Ishikawa (cell line): ENCODE measurements around the gene DHRS9.

Experiments
- CEBPB ChIP-seq: IDR thresholded peaks from 2 replicates; pipeline ENCODE4 v1.6.1; 2012
- CREB1 ChIP-seq: IDR thresholded peaks from 2 replicates; pipeline ENCODE4 v1.6.1; 2012; ENCODE audit warnings: low read depth
- EGR1 ChIP-seq: IDR thresholded peaks from 2 replicates; pipeline ENCODE4 v1.6.1; 2012
- EP300 ChIP-seq: IDR thresholded peaks from 2 replicates; pipeline ENCODE4 v1.6.1; 2012; ENCODE audit warnings: borderline replicate concordance
- FOXM1 ChIP-seq: IDR thresholded peaks from 2 replicates; pipeline ENCODE4 v1.6.1; 2012; ENCODE audit warnings: low read depth, borderline replicate concordance
- NFIC ChIP-seq: IDR thresholded peaks from 2 replicates; pipeline ENCODE4 v1.6.1; 2012
- RAD21 ChIP-seq: IDR thresholded peaks from 2 replicates; pipeline ENCODE4 v1.6.1; 2012; ENCODE audit warnings: low read depth
- TAF1 ChIP-seq: IDR thresholded peaks from 2 replicates; pipeline ENCODE4 v1.6.1; 2012; ENCODE audit warnings: low read depth, mild to moderate bottlenecking
- TCF12 ChIP-seq: IDR thresholded peaks from 2 replicates; pipeline ENCODE4 v1.6.1; 2012; ENCODE audit warnings: low read depth
- TEAD4 ChIP-seq: IDR thresholded peaks from 2 replicates; pipeline ENCODE4 v1.6.1; 2012
- USF1 ChIP-seq: IDR thresholded peaks from 2 replicates; pipeline ENCODE4 v1.6.1; 2012
- YY1 ChIP-seq: IDR thresholded peaks from 2 replicates; pipeline ENCODE4 v1.6.1; 2012; ENCODE audit warnings: low read depth
- ZBTB7A ChIP-seq: IDR thresholded peaks from 2 replicates; pipeline ENCODE4 v1.6.1; 2012; ENCODE audit warnings: low read depth
- TF ChIP-seq, protein P1 (sequence below): IDR thresholded peaks from 2 replicates; pipeline ENCODE4 v1.6.1; 2012; ENCODE audit warnings: low read depth, mild to moderate bottlenecking
- TF ChIP-seq, protein P2 (sequence below): IDR thresholded peaks from 2 replicates; pipeline ENCODE4 v1.6.1; 2012

The DHRS9 gene

GRCh38 chr2:169081551-169081950, 12.2 kb downstream of the DHRS9 start:
- no peak for TF ChIP-seq NFIC
- TF ChIP-seq TAF1: no peak
- no peak for TF ChIP-seq USF1
- TF ChIP-seq FOXM1: no peak
- no peak for TF ChIP-seq RAD21
- TF ChIP-seq ZBTB7A: no peak
- no peak for TF ChIP-seq YY1
- TF ChIP-seq, protein P1, sequence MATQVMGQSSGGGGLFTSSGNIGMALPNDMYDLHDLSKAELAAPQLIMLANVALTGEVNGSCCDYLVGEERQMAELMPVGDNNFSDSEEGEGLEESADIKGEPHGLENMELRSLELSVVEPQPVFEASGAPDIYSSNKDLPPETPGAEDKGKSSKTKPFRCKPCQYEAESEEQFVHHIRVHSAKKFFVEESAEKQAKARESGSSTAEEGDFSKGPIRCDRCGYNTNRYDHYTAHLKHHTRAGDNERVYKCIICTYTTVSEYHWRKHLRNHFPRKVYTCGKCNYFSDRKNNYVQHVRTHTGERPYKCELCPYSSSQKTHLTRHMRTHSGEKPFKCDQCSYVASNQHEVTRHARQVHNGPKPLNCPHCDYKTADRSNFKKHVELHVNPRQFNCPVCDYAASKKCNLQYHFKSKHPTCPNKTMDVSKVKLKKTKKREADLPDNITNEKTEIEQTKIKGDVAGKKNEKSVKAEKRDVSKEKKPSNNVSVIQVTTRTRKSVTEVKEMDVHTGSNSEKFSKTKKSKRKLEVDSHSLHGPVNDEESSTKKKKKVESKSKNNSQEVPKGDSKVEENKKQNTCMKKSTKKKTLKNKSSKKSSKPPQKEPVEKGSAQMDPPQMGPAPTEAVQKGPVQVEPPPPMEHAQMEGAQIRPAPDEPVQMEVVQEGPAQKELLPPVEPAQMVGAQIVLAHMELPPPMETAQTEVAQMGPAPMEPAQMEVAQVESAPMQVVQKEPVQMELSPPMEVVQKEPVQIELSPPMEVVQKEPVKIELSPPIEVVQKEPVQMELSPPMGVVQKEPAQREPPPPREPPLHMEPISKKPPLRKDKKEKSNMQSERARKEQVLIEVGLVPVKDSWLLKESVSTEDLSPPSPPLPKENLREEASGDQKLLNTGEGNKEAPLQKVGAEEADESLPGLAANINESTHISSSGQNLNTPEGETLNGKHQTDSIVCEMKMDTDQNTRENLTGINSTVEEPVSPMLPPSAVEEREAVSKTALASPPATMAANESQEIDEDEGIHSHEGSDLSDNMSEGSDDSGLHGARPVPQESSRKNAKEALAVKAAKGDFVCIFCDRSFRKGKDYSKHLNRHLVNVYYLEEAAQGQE: no peak
- TF ChIP-seq, protein P2, sequence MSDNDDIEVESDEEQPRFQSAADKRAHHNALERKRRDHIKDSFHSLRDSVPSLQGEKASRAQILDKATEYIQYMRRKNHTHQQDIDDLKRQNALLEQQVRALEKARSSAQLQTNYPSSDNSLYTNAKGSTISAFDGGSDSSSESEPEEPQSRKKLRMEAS: no peak
- TF ChIP-seq EGR1: no peak
- TF ChIP-seq CEBPB: no peak
- TF ChIP-seq TCF12: no peak
- no peak for TF ChIP-seq CREB1
- no peak for TF ChIP-seq TEAD4
- no peak for TF ChIP-seq EP300

DNA sequence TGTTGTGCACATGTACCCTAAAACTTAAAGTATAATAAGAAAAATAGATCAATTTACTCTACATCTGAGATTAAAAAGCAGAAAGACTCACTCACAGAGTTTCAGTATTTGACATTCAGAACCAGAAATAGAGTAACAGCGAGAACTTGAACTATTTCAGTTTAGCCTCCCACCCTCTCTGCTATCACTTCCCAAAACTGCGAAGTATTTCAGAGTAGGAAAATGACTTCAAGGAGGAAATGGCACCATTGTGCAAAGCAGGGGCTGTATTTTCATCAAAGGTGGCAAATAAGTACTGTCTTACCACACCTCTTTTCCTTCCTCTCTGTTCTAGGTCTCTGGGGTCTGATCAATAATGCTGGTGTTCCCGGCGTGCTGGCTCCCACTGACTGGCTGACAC, 13.6 kb downstream of the DHRS9 start:
- TF ChIP-seq EP300: no peak
- no peak for TF ChIP-seq CEBPB
- TF ChIP-seq CREB1: no peak
- TF ChIP-seq USF1: no peak
- no peak for TF ChIP-seq TEAD4
- no peak for TF ChIP-seq EGR1

DNA sequence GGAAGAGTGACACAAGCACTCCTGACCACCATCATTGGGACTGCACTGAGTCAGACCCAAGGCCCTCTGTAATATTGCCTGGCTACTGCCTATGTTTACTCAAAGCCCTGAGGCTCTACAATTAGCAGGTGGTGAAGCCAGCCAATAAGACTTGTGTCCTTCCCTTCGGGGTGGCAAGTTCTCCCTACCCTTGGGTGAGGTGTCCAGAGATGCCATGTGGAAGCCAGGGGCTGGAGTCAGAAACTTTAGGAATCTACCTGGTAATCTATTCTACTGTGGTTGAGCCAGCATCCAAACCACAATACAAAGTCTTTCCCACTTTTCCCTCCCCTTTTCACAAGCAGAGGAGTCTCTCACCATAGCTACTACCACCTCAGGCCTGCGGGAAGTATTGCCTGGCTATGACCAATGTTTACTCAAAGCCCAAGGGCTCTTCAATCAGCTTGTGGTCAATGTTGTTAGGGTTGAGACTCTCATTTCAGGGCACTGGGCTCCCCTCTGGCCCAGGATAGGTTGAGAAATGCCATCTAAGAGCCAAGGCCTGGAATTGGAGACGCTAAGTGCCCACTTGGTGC, 17.6 kb downstream of the DHRS9 start:
- TF ChIP-seq EGR1 (no peak), FOXM1 (no peak), EP300 (no peak), TAF1 (no peak), TEAD4 (no peak), RAD21 (no peak), NFIC (no peak), ZBTB7A (no peak), YY1 (no peak), CEBPB (no peak), CREB1 (no peak)
- TF ChIP-seq, protein P1: no peak
- TF ChIP-seq, protein P2: no peak

DNA sequence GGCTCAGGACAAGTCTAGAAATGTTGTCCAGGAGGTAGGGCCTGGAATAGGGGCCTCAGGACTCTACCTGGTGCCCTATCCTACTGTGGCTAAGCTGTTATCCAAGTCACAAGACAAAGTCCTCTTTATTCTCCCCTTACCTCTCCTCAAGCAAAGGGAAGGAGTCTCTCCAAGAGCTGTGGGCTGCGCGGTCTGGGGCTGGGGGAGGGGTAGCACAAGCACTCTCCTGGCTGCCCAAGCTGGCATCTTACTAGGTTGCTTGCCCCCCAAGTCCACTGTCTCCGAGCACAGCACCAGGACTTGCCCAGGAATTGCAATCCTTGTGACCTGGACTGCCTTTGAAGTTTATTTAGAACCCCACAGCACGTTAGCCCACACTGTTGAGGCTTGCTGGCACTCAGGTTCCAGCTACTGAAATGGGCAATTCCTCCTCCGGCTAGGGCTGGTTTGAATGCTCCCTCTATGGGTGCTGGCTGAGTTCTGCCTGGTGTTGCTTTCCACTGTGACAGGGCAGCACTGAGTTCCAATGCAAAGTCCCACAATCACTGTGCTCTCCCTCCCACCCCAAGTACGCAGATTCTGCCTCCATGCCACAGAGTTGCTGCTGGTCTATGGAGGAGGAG, 18.5 kb downstream of the DHRS9 start:
- no peak for TF ChIP-seq TEAD4

- TF ChIP-seq EGR1: no peak
- no peak for TF ChIP-seq RAD21
- TF ChIP-seq YY1: no peak
- TF ChIP-seq TCF12: no peak
- no peak for TF ChIP-seq EP300
- TF ChIP-seq, protein P2: no peak
- TF ChIP-seq TAF1: no peak
- no peak for TF ChIP-seq TEAD4
- no peak for TF ChIP-seq FOXM1
- no peak for TF ChIP-seq NFIC
- TF ChIP-seq CREB1: no peak
- no peak for TF ChIP-seq USF1
- no peak for TF ChIP-seq ZBTB7A
- TF ChIP-seq CEBPB: no peak
- TF ChIP-seq, protein P1: no peak
These were observed 19.8 kb downstream of the DHRS9 start for GRCh38 chr2:169089182-169089581.
